ENCODE results near the gene CDH13.

DNA sequence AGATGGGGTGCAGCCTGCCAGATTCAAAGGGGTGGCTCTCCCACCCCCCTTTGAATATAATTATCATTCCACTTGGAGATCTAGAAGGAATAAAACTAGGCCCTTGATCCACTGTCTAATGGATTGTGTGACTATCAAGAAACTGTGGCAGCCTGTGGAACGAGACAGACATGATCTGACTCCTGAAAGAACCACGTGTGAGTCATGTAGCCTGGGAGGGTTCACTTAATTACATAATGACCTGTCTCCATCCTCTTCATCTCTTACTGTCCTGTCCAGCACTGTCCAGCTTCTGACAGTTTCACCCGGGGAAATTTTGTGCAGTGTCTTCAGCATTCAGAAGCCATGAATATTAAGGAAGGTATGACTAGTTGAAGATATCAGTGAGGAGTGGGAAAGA lies 43.3 kb upstream of the CDH13 start:
- TF ChIP-seq CTCF (IDR thresholded peaks at IDR 0.05; ENCODE audit: poor library complexity, severe bottlenecking) (no peak), RAD21 (conservative IDR thresholded peaks at IDR 0.05) (no peak), MXI1 (conservative IDR thresholded peaks at IDR 0.05; ENCODE audit: poor library complexity, severe bottlenecking) (no peak), EP300 (conservative IDR thresholded peaks at IDR 0.05; ENCODE audit: poor library complexity, severe bottlenecking) (no peak), EZH2 (IDR thresholded peaks at IDR 0.05; ENCODE audit: borderline replicate concordance, insufficient read depth, low read length, poor library complexity, severe bottlenecking) (no peak)

All from neural cell (in vitro differentiated cells).